Cardiac fibroblast (primary cell): ENCODE measurements around the gene COBL.
"Not testable (repeated sequence)": the region's sequence is repeated elsewhere in the genome, so short reads cannot be mapped to it uniquely, and the experiment has no call there.

Source experiments
- DNase-seq, 2 donors: peaks; one replicate each; pipeline versions ENCODE4 v3.0.0 to v3.0.0-alpha.2; 2010; ENCODE audit warnings: low read depth in 2 of 2
- H3K4me3 ChIP-seq, 2 donors: replicated peaks in 1 of 2; 1 replicate in 1 of 2; 2 replicates in 1 of 2; pipeline ENCODE4 v1.5.1; 2011; ENCODE audit warnings: low read depth in 2 of 2, low read length in 2 of 2, mild to moderate bottlenecking in 2 of 2, moderate library complexity in 1 of 2
- TF ChIP-seq, protein P1 (sequence below): IDR thresholded peaks from one replicate; pipeline ENCODE4 v1.5.1; 2011; ENCODE audit warnings: low read depth, mild to moderate bottlenecking, low read length, inconsistent platforms

COBL gene

DNA sequence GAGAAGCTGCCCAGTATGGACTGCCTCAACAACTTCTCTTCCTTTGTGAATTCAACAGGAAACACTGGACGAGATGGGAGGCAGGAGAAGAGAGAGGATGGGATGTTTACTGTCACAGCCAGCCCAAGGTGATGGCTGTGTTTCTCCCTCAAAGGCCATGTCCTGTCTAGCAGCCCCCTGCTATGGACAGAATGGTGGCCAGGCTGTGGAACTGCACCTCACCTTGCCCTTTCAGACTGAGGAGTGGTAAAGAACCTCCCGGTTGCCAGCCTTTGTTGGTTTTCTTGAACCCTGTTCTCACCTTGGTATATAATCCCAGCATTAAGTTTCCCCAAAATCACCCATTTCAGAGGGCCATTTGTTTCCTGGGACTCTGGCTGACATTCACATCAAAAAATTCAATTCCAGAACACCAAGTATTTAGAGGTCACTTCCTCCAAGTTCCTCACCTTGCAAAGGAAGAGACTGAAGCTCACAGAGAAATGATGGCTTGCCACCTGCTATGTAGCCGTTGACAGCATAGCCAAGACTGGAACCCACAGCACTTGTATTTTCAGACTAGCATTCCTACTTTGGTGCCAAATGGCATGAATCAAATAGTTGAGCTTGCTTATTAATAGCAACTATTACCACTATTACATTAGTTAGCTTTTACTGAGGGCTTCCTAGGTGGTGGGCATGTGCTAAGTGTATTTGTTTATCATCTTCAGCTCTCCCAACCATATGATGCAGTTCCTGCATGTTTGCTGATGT lies 309.9 kb downstream of the COBL start:
- TF ChIP-seq, protein P1, sequence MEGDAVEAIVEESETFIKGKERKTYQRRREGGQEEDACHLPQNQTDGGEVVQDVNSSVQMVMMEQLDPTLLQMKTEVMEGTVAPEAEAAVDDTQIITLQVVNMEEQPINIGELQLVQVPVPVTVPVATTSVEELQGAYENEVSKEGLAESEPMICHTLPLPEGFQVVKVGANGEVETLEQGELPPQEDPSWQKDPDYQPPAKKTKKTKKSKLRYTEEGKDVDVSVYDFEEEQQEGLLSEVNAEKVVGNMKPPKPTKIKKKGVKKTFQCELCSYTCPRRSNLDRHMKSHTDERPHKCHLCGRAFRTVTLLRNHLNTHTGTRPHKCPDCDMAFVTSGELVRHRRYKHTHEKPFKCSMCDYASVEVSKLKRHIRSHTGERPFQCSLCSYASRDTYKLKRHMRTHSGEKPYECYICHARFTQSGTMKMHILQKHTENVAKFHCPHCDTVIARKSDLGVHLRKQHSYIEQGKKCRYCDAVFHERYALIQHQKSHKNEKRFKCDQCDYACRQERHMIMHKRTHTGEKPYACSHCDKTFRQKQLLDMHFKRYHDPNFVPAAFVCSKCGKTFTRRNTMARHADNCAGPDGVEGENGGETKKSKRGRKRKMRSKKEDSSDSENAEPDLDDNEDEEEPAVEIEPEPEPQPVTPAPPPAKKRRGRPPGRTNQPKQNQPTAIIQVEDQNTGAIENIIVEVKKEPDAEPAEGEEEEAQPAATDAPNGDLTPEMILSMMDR: peak; percentile 18
- H3K4me3 ChIP-seq: no peak overlapping the region
- no peak for DNase-seq

DNA sequence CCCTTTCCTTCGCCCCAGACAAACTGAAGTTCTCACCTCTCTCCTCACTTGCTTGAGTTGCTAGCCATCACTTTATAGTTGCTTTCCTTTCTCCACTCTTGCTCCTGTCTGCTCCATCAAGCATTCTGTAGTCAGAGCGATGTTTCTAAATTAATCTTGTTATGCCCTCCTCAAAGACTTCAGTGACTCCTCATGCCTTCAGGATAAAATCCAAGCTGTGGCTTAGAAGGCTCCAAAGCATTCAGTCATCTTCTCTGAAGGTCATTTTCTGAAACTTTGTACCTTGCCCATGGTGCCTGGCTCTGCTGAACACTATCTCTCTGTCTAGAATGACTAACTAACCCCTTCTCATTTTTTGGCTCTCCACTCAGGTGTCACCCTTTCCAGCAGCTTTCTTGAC lies 311.5 kb downstream of the COBL start:
- no peak for DNase-seq
- no peak overlapping the region for H3K4me3 ChIP-seq
- TF ChIP-seq, protein P1: no peak

DNA sequence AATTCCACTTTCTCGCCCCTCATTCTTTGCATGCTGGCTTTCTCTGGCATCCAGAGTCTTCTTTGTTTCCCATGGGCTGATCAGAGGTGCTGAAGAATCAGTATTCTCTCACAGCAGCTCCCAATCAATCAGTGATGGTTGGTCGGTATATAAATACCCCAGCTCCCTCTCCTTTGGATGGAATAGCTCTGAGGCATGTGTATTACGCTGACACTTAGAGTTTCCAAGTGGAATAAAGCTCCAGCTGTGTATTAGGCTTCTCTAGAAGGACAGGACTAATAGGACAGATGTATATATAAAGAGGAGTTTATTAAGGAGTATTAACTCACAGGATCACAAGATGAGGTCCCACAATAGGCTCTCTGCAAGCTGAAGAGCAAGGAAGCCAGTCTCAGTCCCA lies 315.7 kb downstream of the COBL start:
- peak in 1 of 2 donors; percentile 33 for DNase-seq
- no peak overlapping the region for H3K4me3 ChIP-seq
- TF ChIP-seq, protein P1: peak; percentile 29

DNA sequence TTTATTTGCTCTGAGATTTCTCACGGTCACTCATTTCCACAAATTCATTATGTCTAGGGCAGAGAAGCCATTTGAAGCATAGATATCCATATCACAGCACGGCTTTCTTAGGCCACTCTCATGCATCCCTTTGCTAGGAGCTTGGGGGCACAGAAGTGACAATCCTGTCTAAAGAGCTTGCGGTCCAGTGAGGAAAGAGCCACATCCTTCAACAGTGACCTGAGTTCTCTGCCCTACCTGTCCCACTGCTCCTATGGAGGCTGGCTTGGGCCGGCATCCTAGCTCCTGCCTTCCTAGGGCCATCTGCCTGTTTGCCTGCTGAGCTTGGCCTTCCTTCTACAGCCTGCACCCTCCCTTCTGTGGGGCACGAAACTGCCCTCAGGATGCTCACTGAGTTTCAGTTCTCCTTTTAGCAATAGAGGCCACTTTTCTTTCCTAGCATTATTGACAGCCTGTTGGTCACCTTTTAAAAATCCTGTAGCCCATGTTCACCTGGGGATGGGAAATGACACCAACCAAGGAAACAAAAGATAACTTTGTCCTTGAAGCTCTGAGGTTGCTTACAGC lies 321.8 kb downstream of the COBL start:
- no peak overlapping the region for H3K4me3 ChIP-seq
- no peak for DNase-seq
- TF ChIP-seq, protein P1: no peak

DNA sequence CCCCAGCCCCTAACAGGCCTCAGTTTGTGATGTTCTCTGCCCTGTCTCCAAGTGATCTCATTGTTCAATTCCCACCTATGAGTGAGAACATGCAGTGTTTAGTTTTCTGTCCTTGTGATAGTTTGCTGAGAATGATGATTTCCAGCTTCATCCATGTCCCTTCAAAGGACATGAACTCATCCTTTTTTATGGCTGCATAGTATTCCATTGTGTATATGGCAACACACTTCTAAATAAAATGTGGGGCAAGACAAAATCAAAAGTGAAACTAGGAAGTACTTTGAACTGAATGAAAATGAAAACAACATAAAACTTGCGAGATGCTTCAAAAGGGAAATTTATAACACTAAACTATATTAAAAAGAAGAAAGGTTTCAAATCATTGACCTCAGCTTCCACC lies 326.4 kb downstream of the COBL start:
- not testable (repeated sequence) for H3K4me3 ChIP-seq, DNase-seq

DNA sequence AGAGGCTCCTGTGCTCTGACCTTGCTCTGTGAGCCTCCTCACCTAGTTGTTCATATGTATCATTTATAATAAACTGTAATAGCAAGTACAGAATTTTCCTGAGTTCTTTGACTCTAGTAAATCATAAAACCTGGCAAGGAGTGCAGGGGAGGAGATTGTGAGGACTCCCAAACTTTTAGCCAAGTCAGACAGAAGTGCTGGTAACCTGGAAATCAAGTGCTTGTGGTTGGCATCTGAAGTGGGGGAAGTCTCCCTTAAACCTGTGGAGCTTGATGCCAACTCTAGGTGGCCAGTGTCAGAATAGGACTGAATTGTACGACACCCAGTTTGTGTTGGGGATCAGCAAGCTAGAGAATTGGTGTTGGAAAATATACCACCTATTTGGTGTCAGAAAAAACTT lies 327.6 kb downstream of the COBL start:
- DNase-seq: no peak
- TF ChIP-seq, protein P1: no peak
- no peak overlapping the region for H3K4me3 ChIP-seq

DNA sequence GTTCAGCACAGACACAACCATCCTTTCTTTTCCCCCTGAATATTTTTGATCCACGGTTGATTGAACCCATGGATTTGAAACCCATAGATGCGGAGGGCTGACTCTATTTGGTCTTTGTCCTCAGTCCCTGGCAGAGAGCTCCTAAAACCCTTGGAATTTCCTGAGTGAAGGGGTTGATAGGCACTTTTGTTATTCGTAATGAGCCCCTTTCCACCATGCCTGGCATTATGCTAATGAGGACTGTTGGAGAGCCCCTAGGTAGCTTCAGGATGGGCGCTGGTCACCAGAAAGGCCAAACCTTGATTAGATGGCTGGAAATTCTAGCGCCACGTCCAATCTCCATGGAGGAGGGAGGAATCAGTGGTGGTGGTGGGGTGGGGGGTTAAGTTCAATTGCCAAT lies 328.1 kb downstream of the COBL start:
- no peak overlapping the region for H3K4me3 ChIP-seq
- no peak for DNase-seq
- TF ChIP-seq, protein P1: no peak
